Endothelial cell of umbilical vein (primary cell): Measurements from ENCODE around the gene PPP2R5B. TPM values are rescaled to one million over a fixed set of nuclear protein-coding genes. Genes with fewer than 3 reads are reported as not detected.
A peak's percentile ranks its signal among the peaks of the same experiment; 100 is the strongest.

ENCODE experiments used
- BruUV-seq: library from RNA; stranded (reverse); fragments of 400-500 nt; replicated peaks from 2 replicates; lab custom pipeline; 2021; lab: Mats Ljungman, UMichigan
- CTCF ChIA-PET: fragments of 300-600, 350-600 bp; sonication (Branson Sonifier 250); formaldehyde crosslinking; loops from one replicate; lab custom pipeline; 2021; ENCODE audit warnings: antibody characterized with exemption, inconsistent platforms; lab: Charles Lee
- POLR2A ChIA-PET: fragments of 300-600, 350-600 bp; sonication (Branson Sonifier 250); formaldehyde crosslinking; loops from one replicate; lab custom pipeline; 2021; ENCODE audit warnings: antibody characterized with exemption, inconsistent platforms; lab: Charles Lee
- DNase-seq: peaks from one replicate; pipeline ENCODE4 v3.0.0-alpha.2; 2011; ENCODE audit warnings: low read depth, low spot score
- FAIRE-seq: peaks from 2 replicates; lab custom pipeline; 2011; peaks lifted over from hg19 to GRCh38; lab: Jason Lieb, UNC
- H2AFZ ChIP-seq: 2 replicates; pipeline ENCODE4 v1.6.0; 2012; ENCODE audit warnings: low read depth, low read length, control low read depth, inconsistent platforms
- H3K27ac ChIP-seq: 2 replicates; pipeline ENCODE4 v1.5.1; 2011; ENCODE audit warnings: low read depth, mild to moderate bottlenecking, control low read depth, low read length, moderate library complexity; ENCODE audit not compliant: insufficient read depth
- H3K27me3 ChIP-seq, 2 experiments: 2 replicates each; pipeline versions ENCODE4 v1.6.0 to v1.6.1; 2011; ENCODE audit warnings: low read length in 2 of 2, mixed read lengths in 1 of 2; ENCODE audit not compliant: control insufficient read depth in 2 of 2, insufficient read depth in 2 of 2
- H3K36me3 ChIP-seq, 2 experiments: 2 replicates in 1 of 2; 3 replicates in 1 of 2; pipeline ENCODE4 v1.5.1; 2011; ENCODE audit warnings: low read length in 2 of 2, mild to moderate bottlenecking in 1 of 2, moderate library complexity in 1 of 2; ENCODE audit not compliant: control insufficient read depth in 2 of 2, insufficient read depth in 2 of 2; ENCODE audit errors: extremely low read depth in 1 of 2
- H3K4me1 ChIP-seq: 3 replicates; pipeline ENCODE4 v1.5.1; 2011; ENCODE audit warnings: mild to moderate bottlenecking, low read length; ENCODE audit not compliant: control insufficient read depth, insufficient read depth; ENCODE audit errors: extremely low read depth
- H3K4me2 ChIP-seq: 2 replicates; pipeline ENCODE4 v1.6.1; 2011; ENCODE audit warnings: low read length, control low read depth, mixed read lengths; ENCODE audit not compliant: insufficient read depth
- H3K4me3 ChIP-seq, 3 experiments: fragments of 200-600 bp in 1 of 3; sonication (generic), shearing (Covaris generic) in 1 of 3; replicated peaks in 1 of 3; 2 replicates each; pipeline ENCODE4 v1.5.1; 2011 to 2016; ENCODE audit warnings: control low read depth in 3 of 3, low read length in 3 of 3, mild to moderate bottlenecking in 2 of 3, inconsistent platforms in 1 of 3, low read depth in 1 of 3, moderate library complexity in 1 of 3; ENCODE audit not compliant: insufficient read depth in 1 of 3
- H3K79me2 ChIP-seq: 2 replicates; pipeline ENCODE4 v1.6.0; 2012; ENCODE audit warnings: low read length, inconsistent platforms; ENCODE audit not compliant: control insufficient read depth, insufficient read depth
- H3K9ac ChIP-seq: replicated peaks from 2 replicates; pipeline ENCODE3; 2011; ENCODE audit warnings: low read length, control low read depth; ENCODE audit not compliant: insufficient read depth; ENCODE audit errors: extremely low read depth
- H3K9me1 ChIP-seq: replicated peaks from 3 replicates; pipeline ENCODE4 v1.6.0; 2011; ENCODE audit warnings: mild to moderate bottlenecking, low read length; ENCODE audit not compliant: control insufficient read depth, insufficient read depth; ENCODE audit errors: extremely low read depth
- H3K9me3 ChIP-seq: replicated peaks from 2 replicates; pipeline ENCODE4 v1.5.1; 2012; ENCODE audit warnings: low read length, inconsistent platforms; ENCODE audit not compliant: control insufficient read depth, insufficient read depth
- H4K20me1 ChIP-seq: replicated peaks from 2 replicates; pipeline ENCODE3; 2011; ENCODE audit warnings: mild to moderate bottlenecking, low read length; ENCODE audit not compliant: control insufficient read depth, insufficient read depth; ENCODE audit errors: extremely low read depth
- EZH2 ChIP-seq: IDR thresholded peaks from 2 replicates; pipeline ENCODE4 v1.6.1; 2012; ENCODE audit warnings: borderline replicate concordance, low read depth, mild to moderate bottlenecking, moderate library complexity, low read length, inconsistent platforms; ENCODE audit not compliant: severe bottlenecking
- FOS ChIP-seq: IDR thresholded peaks from 2 replicates; pipeline ENCODE4 v1.6.1; 2011; ENCODE audit warnings: mild to moderate bottlenecking, low read length, moderate library complexity, borderline replicate concordance; ENCODE audit not compliant: insufficient read depth
- GATA2 ChIP-seq: IDR thresholded peaks from 2 replicates; pipeline ENCODE4 v1.7.0; 2011; ENCODE audit warnings: low read depth, mild to moderate bottlenecking, moderate library complexity, mixed read lengths, low read length; ENCODE audit not compliant: insufficient read length, insufficient read depth
- MAX ChIP-seq: IDR thresholded peaks from 2 replicates; pipeline ENCODE4 v1.6.1; 2011; ENCODE audit not compliant: insufficient read depth, insufficient read length
- MYC ChIP-seq: IDR thresholded peaks from one replicate; pipeline ENCODE4 v1.6.1; 2011; ENCODE audit warnings: mild to moderate bottlenecking, low read depth, low read length
- POLR2A ChIP-seq: IDR thresholded peaks from 2 replicates; pipeline ENCODE4 v1.6.1; 2012; ENCODE audit warnings: low read depth, mild to moderate bottlenecking, control low read depth, low read length
- POLR2AphosphoS5 ChIP-seq: IDR thresholded peaks from 2 replicates; pipeline ENCODE4 v1.6.1; 2012; ENCODE audit warnings: low read depth, mild to moderate bottlenecking, control low read depth, low read length, moderate library complexity; ENCODE audit not compliant: insufficient read depth
- dilution Hi-C: fragments of 300-500 bp; cut with MboI; formaldehyde crosslinking; loops from one replicate; pipeline ENCODE4 v1.15.0; 2019; ENCODE audit warnings: low sequenced_read_pairs; ENCODE audit not compliant: extremely low pct_ligation_motif_present
- intact Hi-C: fragments of 100-400 bp; cut with micrococcal nuclease; formaldehyde crosslinking; loops from one replicate; pipeline ENCODE4 v1.10.0; 2022
- polyA plus RNA-seq, 4 experiments: library from polyadenylated mRNA; depleted of rRNA in 3 of 4; stranded (reverse) in 3 of 4; unstranded in 1 of 4; fragments of >200 nt; gene quantifications; 2 replicates each; pipeline versions ENCODE4 v1.2.1 to v1.2.3, GENCODE V29; 2011 to 2012; ENCODE audit warnings: missing spikeins in 1 of 4
- total RNA-seq: library from RNA; stranded (reverse); gene quantifications from 2 replicates; pipeline ENCODE4 v1.2.3, GENCODE V29; 2021

The PPP2R5B gene
- total and polyA plus RNA-seq, 2 donors (not counting 3 experiments of a cell fraction or from before 2014, with no cell fraction given) = 17.6 to 17.8 TPM

- Histone ChIP-seq H3K4me1 (peaks cover 12% of the 10 kb centered on the region), H4K20me1 (no peaks in the 10 kb centered on the region), H3K9me1 (no peaks in the 10 kb centered on the region), H3K27ac (no peak overlapping the region), H3K79me2 (no peaks in the 10 kb centered on the region), H3K9me3 (no peaks in the 10 kb centered on the region), H3K36me3 (no peaks in the 10 kb centered on the region), H3K9ac (no peak overlapping the region), H2AFZ (peak overlapping the region; percentile 100), H3K4me2 (no peak overlapping the region), H3K27me3 (no peaks in the 10 kb centered on the region), H3K4me3 (no peak overlapping the region)
- no TSS peak for BruUV-seq
- no peak for DNase-seq
- ChIA-PET CTCF (interaction anchor here (0.6 to 1.9 kb wide), 15 partner anchors 9 to 230 kb away, joined by 3 to 125 read pairs (median 9); partner anchors contain the start of genes CDC42BPG, EHD1 and ZNHIT2), POLR2A (no interaction called here)
- dilution Hi-C loops (no loop called here), intact Hi-C loops (no loop called here)
- no peak for TF ChIP-seq MYC
- TF ChIP-seq POLR2A = no peak
- no peak for TF ChIP-seq FOS
- TF ChIP-seq GATA2 = no peak
- no peak for TF ChIP-seq EZH2
- no peak for TF ChIP-seq MAX
- TF ChIP-seq POLR2AphosphoS5 = no peak
- FAIRE-seq = no peak
Observed at GRCh38 chr11:64887234-64887756, 37.2 kb upstream of the PPP2R5B start.
